ENCODE data around the gene TRERF1.
A peak's percentile ranks its signal among the peaks of the same experiment; 100 is the strongest.

The TRERF1 gene

GRCh38 chr6:42354702-42355101, 97.0 kb downstream of the TRERF1 start (continued):
- no peak for TF ChIP-seq CREB5 (CRISPR knock-in tag; IDR thresholded peaks at IDR 0.05; ENCODE audit: low read depth)

- no peak for TF ChIP-seq TCF4 (CRISPR knock-in tag; IDR thresholded peaks at IDR 0.05; ENCODE audit: borderline replicate concordance)
- TF ChIP-seq ZNF70 (CRISPR knock-in tag; IDR thresholded peaks at IDR 0.05), result no peak
- no peak for TF ChIP-seq PATZ1 (CRISPR knock-in tag; IDR thresholded peaks at IDR 0.05; ENCODE audit: borderline replicate concordance)
- no peak for TF ChIP-seq ARNTL (CRISPR knock-in tag; IDR thresholded peaks at IDR 0.05; ENCODE audit: borderline replicate concordance, low read depth)
- no peak for TF ChIP-seq CSRNP3 (CRISPR knock-in tag; IDR thresholded peaks at IDR 0.05)
- TF ChIP-seq SNAI2 (CRISPR knock-in tag; IDR thresholded peaks at IDR 0.05), result no peak
- TF ChIP-seq BACH2 (CRISPR knock-in tag; IDR thresholded peaks at IDR 0.05; ENCODE audit: borderline replicate concordance), result no peak
- no peak for TF ChIP-seq ZNF565 (CRISPR knock-in tag; conservative IDR thresholded peaks at IDR 0.05; ENCODE audit: low read depth)
- TF ChIP-seq TOX (CRISPR knock-in tag; IDR thresholded peaks at IDR 0.05; ENCODE audit: borderline replicate concordance), result no peak
- TF ChIP-seq ESRRG (CRISPR knock-in tag; IDR thresholded peaks at IDR 0.05), result no peak
- TF ChIP-seq TSHZ2 (CRISPR knock-in tag; IDR thresholded peaks at IDR 0.05), result no peak
- no peak for TF ChIP-seq ZC3H10 (CRISPR knock-in tag; IDR thresholded peaks at IDR 0.05)
- no peak for TF ChIP-seq CREB5 (CRISPR knock-in tag; IDR thresholded peaks at IDR 0.05; ENCODE audit: low read depth)
- no peak; the same call in 2 of the 3 replicates for ATAC-seq
These were observed 98.7 kb downstream of the TRERF1 start for GRCh38 chr6:42352856-42353564.

- peak; percentile 45 for ATAC-seq
- TF ChIP-seq TCF4 (CRISPR knock-in tag; IDR thresholded peaks at IDR 0.05; ENCODE audit: borderline replicate concordance) (peak; percentile 33; the same call in 1 of the 2 replicates), CSRNP3 (CRISPR knock-in tag; IDR thresholded peaks at IDR 0.05) (no peak), ISL1 (CRISPR knock-in tag; IDR thresholded peaks at IDR 0.05) (0 out of 2 replicates have a peak, but pooled peaks have one; percentile 39), ZNF70 (CRISPR knock-in tag; IDR thresholded peaks at IDR 0.05) (no peak), ZFP3 (CRISPR knock-in tag; IDR thresholded peaks at IDR 0.05) (no peak), TSHZ2 (CRISPR knock-in tag; IDR thresholded peaks at IDR 0.05) (no peak), ZNF8 (CRISPR knock-in tag; IDR thresholded peaks at IDR 0.05) (no peak)
These were observed 100.8 kb downstream of the TRERF1 start for GRCh38 chr6:42350911-42351310.
